IMR-90 (cell line): ENCODE measurements around the gene SYNPO2L. TPM values are rescaled to one million over a fixed set of nuclear protein-coding genes. Genes with fewer than 3 reads are reported as not detected.
A peak's percentile ranks its signal among the peaks of the same experiment; 100 is the strongest.

Experiments used
- ATAC-seq: fragments of 200-7000 bp; cut with Tn5 transposase; 2 replicates; pipeline ENCODE4 v1.9.1; 2020; ENCODE audit warnings: low read depth, mild to moderate bottlenecking, moderate library complexity
- BruUV-seq: library from RNA; stranded (reverse); fragments of 400-500 nt; replicated peaks from 2 replicates; lab custom pipeline; 2021; lab: Mats Ljungman, UMichigan
- CTCF ChIA-PET: fragments of 300-600 bp; formaldehyde crosslinking; extraction: SDS; loops from one replicate; lab custom pipeline; 2021; ENCODE audit warnings: antibody characterized with exemption; lab: Yijun Ruan, JAX
- POLR2A ChIA-PET: fragments of 300-600 bp; sonication (Branson Sonifier 250); formaldehyde crosslinking; loops from one replicate; lab custom pipeline; 2022; ENCODE audit warnings: antibody characterized with exemption; ENCODE audit not compliant: unreplicated experiment; lab: Charles Lee
- DNase-seq: peaks from one replicate; pipeline ENCODE4 v3.0.0; 2013
- H2AFZ ChIP-seq: replicated peaks from 2 replicates; pipeline ENCODE3; 2013; ENCODE audit warnings: low read length, mild to moderate bottlenecking; ENCODE audit not compliant: poor library complexity
- H2AK5ac ChIP-seq: 2 replicates; pipeline ENCODE4 v1.6.1; 2013; ENCODE audit warnings: low read depth, low read length, inconsistent platforms
- H2AK9ac ChIP-seq: replicated peaks from 2 replicates; pipeline ENCODE3; 2013; ENCODE audit warnings: mild to moderate bottlenecking, low read depth, low read length, moderate library complexity; ENCODE audit not compliant: poor library complexity
- H2BK120ac ChIP-seq: 2 replicates; pipeline ENCODE4 v1.6.1; 2013; ENCODE audit warnings: low read depth, low read length, inconsistent platforms
- H2BK15ac ChIP-seq: 3 replicates; pipeline ENCODE4 v1.6.1; 2013; ENCODE audit warnings: low read depth, low read length, inconsistent platforms
- H2BK20ac ChIP-seq: 2 replicates; pipeline ENCODE4 v1.6.1; 2013; ENCODE audit warnings: low read depth, mild to moderate bottlenecking, inconsistent platforms, low read length, moderate library complexity
- H2BK5ac ChIP-seq: 2 replicates; pipeline ENCODE4 v1.6.1; 2013; ENCODE audit warnings: mild to moderate bottlenecking, low read depth, low read length, inconsistent platforms; ENCODE audit not compliant: poor library complexity, severe bottlenecking
- H3K14ac ChIP-seq: replicated peaks from 2 replicates; pipeline ENCODE4 v1.6.1; 2013; ENCODE audit warnings: low read depth, low read length, inconsistent platforms
- H3K18ac ChIP-seq: 2 replicates; pipeline ENCODE4 v1.6.1; 2013; ENCODE audit warnings: low read depth, low read length, control low read depth
- H3K23ac ChIP-seq: 2 replicates; pipeline ENCODE4 v1.6.1; 2013; ENCODE audit warnings: low read depth, low read length, inconsistent platforms
- H3K27ac ChIP-seq: 2 replicates; pipeline ENCODE4 v1.5.1; 2013; ENCODE audit warnings: mild to moderate bottlenecking, control low read depth, low read length; ENCODE audit not compliant: insufficient read depth
- H3K27me3 ChIP-seq: 2 replicates; pipeline ENCODE4 v1.6.1; 2013; ENCODE audit warnings: low read length; ENCODE audit not compliant: control insufficient read depth, insufficient read depth
- H3K36me3 ChIP-seq: 2 replicates; pipeline ENCODE4 v1.6.1; 2013; ENCODE audit warnings: low read length, mixed read lengths; ENCODE audit not compliant: control insufficient read depth, insufficient read depth
- H3K4ac ChIP-seq: 2 replicates; pipeline ENCODE4 v1.6.1; 2013; ENCODE audit warnings: low read depth, low read length, inconsistent platforms
- H3K4me1 ChIP-seq: 2 replicates; pipeline ENCODE4 v1.6.1; 2013; ENCODE audit warnings: low read length, mixed read lengths; ENCODE audit not compliant: control insufficient read depth, insufficient read depth
- H3K4me2 ChIP-seq: 2 replicates; pipeline ENCODE4 v1.6.1; 2013; ENCODE audit warnings: low read depth, mild to moderate bottlenecking, control low read depth, low read length, moderate library complexity
- H3K4me3 ChIP-seq: 2 replicates; pipeline ENCODE4 v1.5.1; 2013; ENCODE audit warnings: low read depth, mild to moderate bottlenecking, control low read depth, low read length, moderate library complexity; ENCODE audit not compliant: insufficient read depth
- H3K56ac ChIP-seq: 2 replicates; pipeline ENCODE4 v1.6.1; 2013; ENCODE audit warnings: low read length, inconsistent platforms; ENCODE audit not compliant: insufficient read depth; ENCODE audit errors: extremely low read depth
- H3K79me1 ChIP-seq, 2 experiments: 2 replicates each; pipeline ENCODE4 v1.6.1; 2013; ENCODE audit warnings: low read length in 2 of 2, inconsistent platforms in 1 of 2, low read depth in 1 of 2
- H3K9ac ChIP-seq: 2 replicates; pipeline ENCODE4 v1.6.1; 2013; ENCODE audit warnings: low read depth, low read length, control low read depth
- H3K9me1 ChIP-seq: 2 replicates; pipeline ENCODE4 v1.6.1; 2013; ENCODE audit warnings: low read length, inconsistent platforms; ENCODE audit not compliant: insufficient read depth
- H3K9me3 ChIP-seq: 2 replicates; pipeline ENCODE4 v1.6.1; 2013; ENCODE audit warnings: low read length; ENCODE audit not compliant: control insufficient read depth, insufficient read depth
- H4K20me1 ChIP-seq: 2 replicates; pipeline ENCODE4 v1.6.1; 2013; ENCODE audit warnings: low read length, inconsistent platforms; ENCODE audit not compliant: insufficient read depth
- H4K5ac ChIP-seq: 2 replicates; pipeline ENCODE4 v1.6.1; 2013; ENCODE audit warnings: mild to moderate bottlenecking, low read depth, low read length, control low read depth
- H4K8ac ChIP-seq, 2 experiments: 2 replicates each; pipeline ENCODE4 v1.6.1; 2013; ENCODE audit warnings: low read depth in 2 of 2, low read length in 2 of 2, control low read depth in 1 of 2, inconsistent platforms in 1 of 2
- H4K91ac ChIP-seq: 2 replicates; pipeline ENCODE4 v1.6.1; 2013; ENCODE audit warnings: low read depth, low read length, inconsistent platforms; ENCODE audit not compliant: insufficient read depth
- BHLHE40 ChIP-seq: fragments of 150-350 bp; IDR thresholded peaks from 2 replicates; pipeline ENCODE4 v1.6.1; 2016; ENCODE audit warnings: mild to moderate bottlenecking, low read depth, low read length
- CHD1 ChIP-seq: IDR thresholded peaks from 2 replicates; pipeline ENCODE4 v1.6.1; 2012; ENCODE audit warnings: low read depth, low read length, improper control_type of control experiment
- CTCF ChIP-seq: conservative IDR thresholded peaks from 2 replicates; pipeline ENCODE4 v1.5.1; 2012; ENCODE audit warnings: mild to moderate bottlenecking, low read depth, low read length, improper control_type of control experiment
- MAFK ChIP-seq: IDR thresholded peaks from 2 replicates; pipeline ENCODE4 v1.6.1; 2012; ENCODE audit warnings: low read depth, low read length, improper control_type of control experiment
- MAZ ChIP-seq: IDR thresholded peaks from 2 replicates; pipeline ENCODE4 v1.6.1; 2012; ENCODE audit warnings: low read depth, mild to moderate bottlenecking, low read length, improper control_type of control experiment, moderate library complexity, borderline replicate concordance
- NFE2L2 ChIP-seq: fragments of 150-350 bp; IDR thresholded peaks from 2 replicates; pipeline ENCODE4 v1.6.1; 2016; ENCODE audit warnings: low read depth, mild to moderate bottlenecking, low read length
- POLR2A ChIP-seq: IDR thresholded peaks from 2 replicates; pipeline ENCODE4 v1.6.1; 2012; ENCODE audit warnings: mild to moderate bottlenecking, low read depth, low read length
- RCOR1 ChIP-seq: IDR thresholded peaks from 2 replicates; pipeline ENCODE4 v1.6.1; 2012; ENCODE audit warnings: mild to moderate bottlenecking, low read length, improper control_type of control experiment; ENCODE audit not compliant: insufficient replicate concordance
- RFX5 ChIP-seq: IDR thresholded peaks from 2 replicates; pipeline ENCODE4 v1.8.0; 2012; ENCODE audit warnings: low read depth, mild to moderate bottlenecking, low read length, moderate library complexity
- WGBS, 2 experiments: methylation state at CpG; one replicate each; pipeline versions ENCODE4 v1.1.5 to v1.1.7; 2013; ENCODE audit warnings: missing lambda C conversion rate in 2 of 2; ENCODE audit not compliant: insufficient read length in 1 of 2; ENCODE audit errors: extremely low coverage in 2 of 2; 5-methylcytosine and 5-hydroxymethylcytosine counted together
- dilution Hi-C: fragments of 300-500 bp; cut with HindIII; formaldehyde crosslinking; loops from one replicate; pipeline ENCODE4 v1.14.3; 2018; ENCODE audit warnings: low sequenced_read_pairs; ENCODE audit not compliant: unreplicated experiment
- in situ Hi-C: fragments of 300-500 bp; cut with MboI; formaldehyde crosslinking; loops from 3 replicates; pipeline ENCODE4 v1.14.3; 2019; ENCODE audit warnings: low sequenced_read_pairs, inconsistent platforms, mixed read lengths
- intact Hi-C: fragments of 100-400 bp; cut with micrococcal nuclease; formaldehyde crosslinking; loops from 2 replicates; pipeline ENCODE4 v1.10.0; 2022
- polyA plus RNA-seq, 3 experiments: library from polyadenylated mRNA; depleted of rRNA; stranded (reverse); fragments of >200 nt; gene quantifications; 2 replicates each; pipeline ENCODE4 v1.2.3, GENCODE V29; 2012; ENCODE audit warnings: low replicate concordance in 1 of 3
- total RNA-seq: library from RNA; depleted of rRNA; stranded (reverse); fragments of >200 nt; gene quantifications from 2 replicates; pipeline ENCODE4 v1.2.3, GENCODE V29; 2012

Gene SYNPO2L
- total and polyA plus RNA-seq, 2 of the 4 experiments (the other 2 are of a cell fraction): 0.18 to 0.62 TPM

DNA sequence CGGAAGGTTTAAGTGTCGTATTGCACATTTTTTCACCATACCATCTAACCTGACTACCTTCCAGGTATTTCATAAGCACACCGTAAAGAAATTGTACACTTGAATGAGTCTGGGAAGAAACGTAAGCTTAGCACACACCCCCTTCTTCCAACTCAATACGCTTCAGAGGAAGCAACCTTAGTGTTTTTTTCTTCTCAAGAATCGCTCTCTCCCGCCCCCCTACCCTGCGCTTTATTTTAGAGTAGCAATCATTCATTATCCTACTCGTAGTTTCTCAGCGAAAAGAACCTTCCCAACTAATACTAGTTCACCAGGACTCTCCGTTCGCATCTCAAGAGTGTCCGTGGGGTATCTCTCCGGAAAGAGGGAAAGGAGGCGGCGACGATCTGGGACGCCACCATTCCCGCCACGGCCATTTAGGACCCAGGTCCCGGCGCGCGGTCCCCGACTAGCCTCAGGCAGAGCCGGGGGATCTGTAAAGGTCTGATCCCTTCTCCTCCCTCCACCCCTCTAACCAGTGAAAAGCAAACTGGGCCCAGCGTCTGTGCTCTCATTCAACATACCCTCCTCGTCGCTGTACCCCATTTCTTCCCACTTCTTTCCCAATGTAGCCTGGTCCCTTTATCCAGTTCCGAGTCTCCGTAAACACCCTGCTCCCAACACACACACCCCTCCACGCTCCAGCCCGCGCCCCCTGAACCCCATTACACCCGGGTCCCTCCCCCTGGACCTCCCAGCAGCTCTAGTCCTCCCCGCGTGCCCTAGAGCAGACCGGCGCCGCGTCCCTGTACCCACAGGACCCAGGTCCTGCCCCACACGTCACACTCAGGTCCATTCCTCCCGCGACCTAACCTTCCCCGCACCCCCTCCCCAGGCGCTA lies 30.6 kb downstream of the SYNPO2L start:
- no peak overlapping the region for H3K18ac ChIP-seq
- H3K9me3 ChIP-seq: no peaks in the 10 kb centered on the region
- TF ChIP-seq MAZ (0 out of 2 replicates have a peak, but pooled peaks have one; percentile 6), CHD1 (no peak), RFX5 (no peak), CTCF (no peak), BHLHE40 (no peak), MAFK (no peak), NFE2L2 (no peak), RCOR1 (no peak), POLR2A (no peak)
- ATAC-seq (peak; percentile 78), DNase-seq (peak; percentile 25)
- H4K8ac ChIP-seq: peak overlapping the region; percentile 17 to 60; a peak in 2 of 4 replicates
- intact Hi-C loops (loop anchor here (1.0 kb wide), 1 partner anchor 96 kb away; no protein-coding TSS in a partner anchor), in situ Hi-C loops (loop anchor here (25.0 kb wide), 1 partner anchor 363 kb away; the partner anchor contains the start of gene MRPS16), dilution Hi-C loops (no loop called here)
- peak overlapping the region; percentile 96 for H2AFZ ChIP-seq
- peak overlapping the region; percentile 68 for H3K9ac ChIP-seq
- no peak overlapping the region for H2AK5ac ChIP-seq
- H3K4me3 ChIP-seq: peak overlapping the region; percentile 67
- H3K9me1 ChIP-seq: no peaks in the 10 kb centered on the region
- H3K14ac ChIP-seq: peak overlapping the region; percentile 53; the same call in 1 of the 2 replicates
- ChIA-PET CTCF (no interaction called here), POLR2A (interaction anchor here (0.5 to 0.7 kb wide), 4 partner anchors 15 to 49 kb away, joined by 4 to 6 read pairs (median 5); partner anchors contain the start of gene USP54)
- H3K23ac ChIP-seq: peak overlapping the region; percentile 53; the same call in 1 of the 2 replicates
- no peaks in the 10 kb centered on the region for H3K36me3 ChIP-seq
- no peak overlapping the region for H2BK5ac ChIP-seq
- H3K27ac ChIP-seq: peak overlapping the region; percentile 40
- H4K91ac ChIP-seq: no peak overlapping the region; the same call in 1 of the 2 replicates
- H3K27me3 ChIP-seq: no peaks in the 10 kb centered on the region
- H2AK9ac ChIP-seq: peak overlapping the region; percentile 60
- H3K56ac ChIP-seq: peak overlapping the region; percentile 37; the same call in 1 of the 2 replicates
- H2BK120ac ChIP-seq: no peak overlapping the region
- H3K4me2 ChIP-seq: peak overlapping the region; percentile 98
- no peaks in the 10 kb centered on the region for H4K20me1 ChIP-seq
- H3K4ac ChIP-seq: peak overlapping the region; percentile 37; the same call in 1 of the 2 replicates
- BruUV-seq: no TSS peak
- 0 out of 2 replicates have a peak, but pooled peaks cover 1% of the 10 kb centered on the region for H3K4me1 ChIP-seq
- H2BK20ac ChIP-seq: no peak overlapping the region
- H2BK15ac ChIP-seq: no peak overlapping the region; the same call in 2 of the 3 replicates
- no peak overlapping the region for H4K5ac ChIP-seq
- 1% methylated on average over 9 of the region's 46 CpGs; no CpG with 5 or more reads in 1 of the 2 experiments for WGBS, 2 experiments
- H3K79me1 ChIP-seq: peaks cover 14 to 27% of the 10 kb centered on the region in 2 experiments
